ENCODE results near the gene RGL1. TPM values are rescaled to one million over a fixed set of nuclear protein-coding genes. Genes with fewer than 3 reads are reported as not detected.

The RGL1 gene
- total RNA-seq, 4 donors from 2014 or later, result 4.0 to 5.1 (median 4.8) TPM

- TF ChIP-seq, protein P1, sequence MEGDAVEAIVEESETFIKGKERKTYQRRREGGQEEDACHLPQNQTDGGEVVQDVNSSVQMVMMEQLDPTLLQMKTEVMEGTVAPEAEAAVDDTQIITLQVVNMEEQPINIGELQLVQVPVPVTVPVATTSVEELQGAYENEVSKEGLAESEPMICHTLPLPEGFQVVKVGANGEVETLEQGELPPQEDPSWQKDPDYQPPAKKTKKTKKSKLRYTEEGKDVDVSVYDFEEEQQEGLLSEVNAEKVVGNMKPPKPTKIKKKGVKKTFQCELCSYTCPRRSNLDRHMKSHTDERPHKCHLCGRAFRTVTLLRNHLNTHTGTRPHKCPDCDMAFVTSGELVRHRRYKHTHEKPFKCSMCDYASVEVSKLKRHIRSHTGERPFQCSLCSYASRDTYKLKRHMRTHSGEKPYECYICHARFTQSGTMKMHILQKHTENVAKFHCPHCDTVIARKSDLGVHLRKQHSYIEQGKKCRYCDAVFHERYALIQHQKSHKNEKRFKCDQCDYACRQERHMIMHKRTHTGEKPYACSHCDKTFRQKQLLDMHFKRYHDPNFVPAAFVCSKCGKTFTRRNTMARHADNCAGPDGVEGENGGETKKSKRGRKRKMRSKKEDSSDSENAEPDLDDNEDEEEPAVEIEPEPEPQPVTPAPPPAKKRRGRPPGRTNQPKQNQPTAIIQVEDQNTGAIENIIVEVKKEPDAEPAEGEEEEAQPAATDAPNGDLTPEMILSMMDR (IDR thresholded peaks at IDR 0.05 in 4 of 5, conservative IDR thresholded peaks at IDR 0.05 in 1 of 5), result no peak
- TF ChIP-seq POLR2A (IDR thresholded peaks at IDR 0.05), result no peak
- intact Hi-C loops (cut with DNase I; ENCODE audit: low total_unique reads), result no loop called here
- DNase-seq, result no peak
Measured at GRCh38 chr1:183920651-183921050, 115.7 kb downstream of the RGL1 start.

DNA sequence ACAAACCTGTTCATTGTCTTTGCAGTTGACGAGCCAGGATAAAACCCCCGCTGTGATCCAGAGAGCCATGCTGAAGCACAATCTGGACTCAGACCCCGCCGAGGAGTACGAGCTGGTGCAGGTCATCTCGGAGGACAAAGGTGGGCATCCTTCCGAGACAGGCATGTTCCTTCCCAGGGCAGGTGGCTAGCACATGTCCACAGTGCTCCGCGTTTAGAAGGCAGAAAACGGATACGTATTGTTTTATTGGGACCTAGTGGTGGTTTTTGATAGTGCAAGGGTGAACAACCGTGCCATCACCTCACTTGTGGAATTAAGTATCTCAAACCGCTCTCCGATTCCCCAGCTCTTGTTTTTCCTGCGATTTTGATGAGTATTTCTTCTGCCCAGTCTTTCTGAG, 117.3 kb downstream of the RGL1 start:
- H3K27me3 ChIP-seq, result no peaks in the 10 kb centered on the region
- in situ Hi-C loops (cut with MboI; ENCODE audit: low sequenced_read_pairs in 4 of 4) (loop anchor here in 2 of 4 donors (25.0 kb wide), 2 partner anchors 460 to 635 kb away; partner anchors contain the start of gene SMG7 (in 1 of the 2)), intact Hi-C loops (cut with DNase I; ENCODE audit: low total_unique reads) (no loop called here)

More at GRCh38 chr1:183920651-183921050, 115.7 kb downstream of the RGL1 start:
- Histone ChIP-seq H3K27me3 (no peaks in the 10 kb centered on the region), H3K9me3 (no peaks in the 10 kb centered on the region), H3K36me3 (no peaks in the 10 kb centered on the region), H3K27ac (no peak overlapping the region), H3K4me3 (no peak overlapping the region), H3K4me1 (peaks cover 4 to 7% of the 10 kb centered on the region in 2 donors)
- in situ Hi-C loops (cut with MboI; ENCODE audit: low sequenced_read_pairs in 4 of 4), result loop anchor here in 2 of 4 donors (25.0 kb wide), 2 partner anchors 458 to 633 kb away; partner anchors contain the start of gene SMG7 (in 1 of the 2)
- ATAC-seq, result no peak

DNA sequence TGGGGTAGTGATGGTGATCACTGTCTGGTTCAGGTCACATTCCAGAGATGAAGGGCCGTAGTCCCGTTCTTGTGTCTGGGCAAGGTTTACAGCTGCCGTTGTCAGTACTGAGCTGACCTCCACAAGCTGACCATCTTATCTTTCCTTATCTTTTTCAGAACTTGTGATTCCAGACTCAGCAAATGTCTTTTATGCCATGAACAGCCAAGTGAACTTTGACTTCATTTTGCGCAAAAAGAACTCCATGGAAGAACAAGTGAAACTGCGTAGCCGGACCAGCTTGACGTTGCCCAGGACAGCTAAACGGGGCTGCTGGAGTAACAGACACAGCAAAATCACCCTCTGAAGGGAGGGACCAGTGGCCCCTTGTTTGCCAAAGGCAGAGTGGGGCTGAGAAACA, 121.0 kb downstream of the RGL1 start:
- intact Hi-C loops (cut with DNase I; ENCODE audit: low total_unique reads), result no loop called here
- DNase-seq (no peak), ATAC-seq (no peak)
- Histone ChIP-seq H3K27me3 (no peaks in the 10 kb centered on the region), H3K9me3 (no peaks in the 10 kb centered on the region), H3K4me1 (no peaks in the 10 kb centered on the region), H3K27ac (no peak overlapping the region), H3K36me3 (no peaks in the 10 kb centered on the region), H3K4me3 (no peak overlapping the region)
- TF ChIP-seq, protein P1 (IDR thresholded peaks at IDR 0.05 in 4 of 5, conservative IDR thresholded peaks at IDR 0.05 in 1 of 5), result no peak
- TF ChIP-seq POLR2A (IDR thresholded peaks at IDR 0.05), result no peak
- in situ Hi-C loops (cut with MboI; ENCODE audit: low sequenced_read_pairs in 4 of 4), result no loop called here

More for the DNA sequence above, 117.3 kb downstream of the RGL1 start:
- TF ChIP-seq POLR2A (IDR thresholded peaks at IDR 0.05), result no peak
- TF ChIP-seq, protein P1 (IDR thresholded peaks at IDR 0.05 in 4 of 5, conservative IDR thresholded peaks at IDR 0.05 in 1 of 5), result no peak
- no peak for ATAC-seq
- Histone ChIP-seq H3K4me1 (no peaks in the 10 kb centered on the region), H3K4me3 (no peak overlapping the region), H3K27ac (no peak overlapping the region), H3K36me3 (no peaks in the 10 kb centered on the region), H3K9me3 (no peaks in the 10 kb centered on the region)
- DNase-seq, result no peak

DNA sequence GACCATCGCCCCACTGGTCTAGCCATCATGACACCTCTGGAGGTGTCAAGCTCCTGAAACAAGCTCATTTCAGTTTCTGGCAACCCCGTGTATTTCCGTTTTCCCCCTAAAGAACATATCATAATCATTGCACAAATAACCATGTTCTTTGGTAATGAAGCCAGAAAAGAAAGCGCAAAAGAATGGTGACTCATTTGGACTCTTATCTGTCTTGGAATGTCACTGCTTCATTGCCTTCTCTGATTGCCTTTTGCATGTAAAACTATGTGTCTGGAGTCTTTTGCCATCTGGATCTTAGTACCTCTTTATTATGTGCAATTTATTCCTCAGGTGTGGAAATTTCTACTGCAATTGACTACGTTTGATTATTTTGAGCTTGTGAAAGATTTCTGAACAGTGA, 122.1 kb downstream of the RGL1 start:
- no peak overlapping the region for H3K4me3 ChIP-seq
- no peak for DNase-seq
- intact Hi-C loops (cut with DNase I; ENCODE audit: low total_unique reads) (no loop called here), in situ Hi-C loops (cut with MboI; ENCODE audit: low sequenced_read_pairs in 4 of 4) (no loop called here)
- no peaks in the 10 kb centered on the region for H3K27me3 ChIP-seq
- H3K4me1 ChIP-seq, result peaks cover 0 to 2% of the 10 kb centered on the region in 2 donors
- TF ChIP-seq POLR2A (IDR thresholded peaks at IDR 0.05), result no peak
- TF ChIP-seq, protein P1 (IDR thresholded peaks at IDR 0.05 in 4 of 5, conservative IDR thresholded peaks at IDR 0.05 in 1 of 5), result no peak
- H3K27ac ChIP-seq, result no peak overlapping the region
- no peak for ATAC-seq
- no peaks in the 10 kb centered on the region for H3K9me3 ChIP-seq
- H3K36me3 ChIP-seq, result no peaks in the 10 kb centered on the region
